ENCODE data around the gene SNAP47. TPM values are rescaled to one million over a fixed set of nuclear protein-coding genes. Genes with fewer than 3 reads are reported as not detected.

Gene SNAP47
- total and polyA plus RNA-seq, 9 of the 15 experiments (the other 6 are each of a cell fraction or from before 2014, with no cell fraction given): 2.5 to 41.3 (median 32.6) TPM

DNA sequence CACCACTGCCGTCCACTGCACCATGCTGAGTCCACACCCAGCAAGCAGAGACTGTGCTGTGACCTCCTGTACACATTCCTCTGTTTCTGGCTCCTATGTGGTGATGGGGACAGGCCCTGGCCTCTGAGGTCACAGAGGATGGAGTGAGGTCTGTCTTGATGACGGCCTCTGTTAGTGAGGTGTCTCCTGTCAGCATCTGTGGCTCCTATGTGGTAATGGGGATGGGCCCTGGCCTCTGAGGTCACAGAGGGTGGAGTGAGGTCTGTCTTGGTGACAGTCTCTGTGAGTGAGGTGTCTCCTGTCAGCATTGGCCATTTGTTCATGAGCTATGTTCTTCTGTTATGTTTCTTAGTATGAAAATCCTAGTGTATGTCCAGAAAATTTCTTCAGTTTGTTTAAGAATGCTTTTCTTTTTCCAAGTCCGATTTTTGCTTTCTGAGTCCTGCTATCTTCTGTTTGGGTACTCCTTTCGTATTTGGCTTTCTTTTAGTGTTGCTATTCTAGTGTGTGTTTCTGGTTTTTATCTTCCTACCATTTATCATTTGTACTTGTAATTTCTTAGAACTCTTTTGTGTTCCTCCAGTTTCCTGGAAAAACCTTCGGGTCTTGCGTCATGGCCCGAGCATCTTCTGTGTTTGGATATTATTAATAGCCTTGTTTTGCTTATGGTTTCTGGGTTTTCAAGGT is 13.4 kb downstream of the SNAP47 start (continued):
- TF ChIP-seq, protein P1, sequence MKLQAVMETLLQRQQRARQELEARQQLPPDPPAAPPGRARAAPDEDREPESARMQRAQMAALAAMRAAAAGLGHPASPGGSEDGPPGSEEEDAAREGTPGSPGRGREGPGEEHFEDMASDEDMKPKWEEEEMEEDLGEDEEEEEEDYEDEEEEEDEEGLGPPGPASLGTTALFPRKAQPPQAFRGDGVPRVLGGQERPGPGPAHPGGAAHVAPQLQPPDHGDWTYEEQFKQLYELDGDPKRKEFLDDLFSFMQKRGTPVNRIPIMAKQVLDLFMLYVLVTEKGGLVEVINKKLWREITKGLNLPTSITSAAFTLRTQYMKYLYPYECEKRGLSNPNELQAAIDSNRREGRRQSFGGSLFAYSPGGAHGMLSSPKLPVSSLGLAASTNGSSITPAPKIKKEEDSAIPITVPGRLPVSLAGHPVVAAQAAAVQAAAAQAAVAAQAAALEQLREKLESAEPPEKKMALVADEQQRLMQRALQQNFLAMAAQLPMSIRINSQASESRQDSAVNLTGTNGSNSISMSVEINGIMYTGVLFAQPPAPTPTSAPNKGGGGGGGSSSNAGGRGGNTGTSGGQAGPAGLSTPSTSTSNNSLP (IDR thresholded peaks at IDR 0.05; ENCODE audit: borderline replicate concordance, low read depth, low read length): peak; percentile 42; the same call in 1 of the 2 replicates
- TF ChIP-seq ZNF165 (CRISPR knock-in tag; IDR thresholded peaks at IDR 0.05; ENCODE audit: borderline replicate concordance) (no peak), ZNF668 (CRISPR knock-in tag; IDR thresholded peaks at IDR 0.05) (no peak), ZNF77 (CRISPR knock-in tag; IDR thresholded peaks at IDR 0.05) (no peak), ZNF239 (CRISPR knock-in tag; IDR thresholded peaks at IDR 0.05) (no peak), TBL1XR1 (IDR thresholded peaks at IDR 0.05; ENCODE audit: low read length in 2 of 2) (peak in 1 of 2 experiments; percentile 75; a peak in 2 of 4 replicates), BCOR (IDR thresholded peaks at IDR 0.05) (no peak), ARNT (IDR thresholded peaks at IDR 0.05) (peak in 1 of 2 experiments; percentile 37; a peak in 1 of 4 replicates), ZNF785 (CRISPR knock-in tag; IDR thresholded peaks at IDR 0.05) (no peak), SREBF2 (CRISPR knock-in tag; IDR thresholded peaks at IDR 0.05) (no peak), CBFA2T2 (conservative IDR thresholded peaks at IDR 0.05) (no peak), ZNF311 (CRISPR knock-in tag; IDR thresholded peaks at IDR 0.05) (no peak), POLR2B (IDR thresholded peaks at IDR 0.05; ENCODE audit: low read depth, partially characterized antibody) (no peak), NCOA6 (IDR thresholded peaks at IDR 0.05) (peak; percentile 60; the same call in 1 of the 2 replicates), CREM (IDR thresholded peaks at IDR 0.05; ENCODE audit: low read depth) (peak; percentile 92), BRD9 (IDR thresholded peaks at IDR 0.05; ENCODE audit: low read depth, partially characterized antibody) (peak; percentile 53), KDM5B (IDR thresholded peaks at IDR 0.05; ENCODE audit: insufficient replicate concordance, low read depth, low read length) (no peak), CBX8 (IDR thresholded peaks at IDR 0.05; ENCODE audit: borderline replicate concordance, extremely low read depth, low read depth, low read length, poor library complexity, severe bottlenecking) (no peak), SRSF3 (IDR thresholded peaks at IDR 0.05; ENCODE audit: insufficient read depth, low read length) (no peak), SMAD1 (IDR thresholded peaks at IDR 0.05; ENCODE audit: low read depth, low read length, partially characterized antibody) (no peak), GABPA (tag; conservative IDR thresholded peaks at IDR 0.05; ENCODE audit: low read depth) (peak; percentile 56; the same call in 1 of the 2 replicates), CBX3 (IDR thresholded peaks at IDR 0.05; ENCODE audit: borderline replicate concordance in 1 of 2, low read length in 2 of 2) (no peak)
- TF ChIP-seq, protein P2, sequence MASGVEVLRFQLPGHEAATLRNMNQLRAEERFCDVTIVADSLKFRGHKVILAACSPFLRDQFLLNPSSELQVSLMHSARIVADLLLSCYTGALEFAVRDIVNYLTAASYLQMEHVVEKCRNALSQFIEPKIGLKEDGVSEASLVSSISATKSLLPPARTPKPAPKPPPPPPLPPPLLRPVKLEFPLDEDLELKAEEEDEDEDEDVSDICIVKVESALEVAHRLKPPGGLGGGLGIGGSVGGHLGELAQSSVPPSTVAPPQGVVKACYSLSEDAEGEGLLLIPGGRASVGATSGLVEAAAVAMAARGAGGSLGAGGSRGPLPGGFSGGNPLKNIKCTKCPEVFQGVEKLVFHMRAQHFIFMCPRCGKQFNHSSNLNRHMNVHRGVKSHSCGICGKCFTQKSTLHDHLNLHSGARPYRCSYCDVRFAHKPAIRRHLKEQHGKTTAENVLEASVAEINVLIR (CRISPR knock-in tag; IDR thresholded peaks at IDR 0.05): peak; percentile 56
- TF ChIP-seq, protein P3, sequence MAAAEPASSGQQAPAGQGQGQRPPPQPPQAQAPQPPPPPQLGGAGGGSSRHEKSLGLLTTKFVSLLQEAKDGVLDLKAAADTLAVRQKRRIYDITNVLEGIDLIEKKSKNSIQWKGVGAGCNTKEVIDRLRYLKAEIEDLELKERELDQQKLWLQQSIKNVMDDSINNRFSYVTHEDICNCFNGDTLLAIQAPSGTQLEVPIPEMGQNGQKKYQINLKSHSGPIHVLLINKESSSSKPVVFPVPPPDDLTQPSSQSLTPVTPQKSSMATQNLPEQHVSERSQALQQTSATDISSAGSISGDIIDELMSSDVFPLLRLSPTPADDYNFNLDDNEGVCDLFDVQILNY (CRISPR knock-in tag; IDR thresholded peaks at IDR 0.05): no peak
- TF ChIP-seq, protein P4, sequence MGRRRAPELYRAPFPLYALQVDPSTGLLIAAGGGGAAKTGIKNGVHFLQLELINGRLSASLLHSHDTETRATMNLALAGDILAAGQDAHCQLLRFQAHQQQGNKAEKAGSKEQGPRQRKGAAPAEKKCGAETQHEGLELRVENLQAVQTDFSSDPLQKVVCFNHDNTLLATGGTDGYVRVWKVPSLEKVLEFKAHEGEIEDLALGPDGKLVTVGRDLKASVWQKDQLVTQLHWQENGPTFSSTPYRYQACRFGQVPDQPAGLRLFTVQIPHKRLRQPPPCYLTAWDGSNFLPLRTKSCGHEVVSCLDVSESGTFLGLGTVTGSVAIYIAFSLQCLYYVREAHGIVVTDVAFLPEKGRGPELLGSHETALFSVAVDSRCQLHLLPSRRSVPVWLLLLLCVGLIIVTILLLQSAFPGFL (CRISPR knock-in tag; IDR thresholded peaks at IDR 0.05): no peak
